K562 (cell line): ENCODE measurements around the gene SALL2. TPM values are rescaled to one million over a fixed set of nuclear protein-coding genes. Genes with fewer than 3 reads are reported as not detected.

Experiments used
- CBX1 ChIP-seq: sonication (generic); IDR thresholded peaks from 2 replicates; pipeline ENCODE4 v1.6.1; 2016; ENCODE audit warnings: antibody characterized with exemption, low read depth, mild to moderate bottlenecking
- CSDE1 ChIP-seq, 2 experiments: fragments of 450-650 bp; IDR thresholded peaks; 2 replicates each; pipeline ENCODE4 v1.6.1; 2016; ENCODE audit warnings: mild to moderate bottlenecking in 1 of 2
- FOXP1 ChIP-seq: sonication (generic); formaldehyde crosslinking; IDR thresholded peaks from 2 replicates; pipeline ENCODE4 v1.8.0; 2022; ENCODE audit warnings: mild to moderate bottlenecking, missing genetic modification reagents
- MLX ChIP-seq, 2 experiments: fragments of 450-650 bp in 1 of 2; sonication (generic) in 1 of 2; formaldehyde crosslinking; conservative IDR thresholded peaks; 2 replicates each; pipeline versions ENCODE4 v1.4.0 to v1.8.1; 2020 to 2022; ENCODE audit warnings: mild to moderate bottlenecking in 1 of 2, missing genetic modification reagents in 1 of 2
- PHTF2 ChIP-seq: fragments of 250-450 bp; sonication (Bioruptor Pico); IDR thresholded peaks from 2 replicates; pipeline ENCODE4 v1.5.0; 2021; ENCODE audit warnings: mild to moderate bottlenecking
- PRMT5 ChIP-seq: sonication (generic); formaldehyde crosslinking; IDR thresholded peaks from 2 replicates; pipeline ENCODE4 v1.5.0; 2020; ENCODE audit warnings: missing genetic modification reagents
- REST ChIP-seq, 2 experiments: fragments of 450-650 bp; formaldehyde crosslinking in 1 of 2; IDR thresholded peaks; 2 replicates each; pipeline versions ENCODE4 v1.4.0 to v1.6.1; 2014 to 2020; ENCODE audit warnings: mild to moderate bottlenecking in 2 of 2, borderline replicate concordance in 1 of 2, low read depth in 1 of 2
- TCF7L2 ChIP-seq: fragments of 150-350 bp; IDR thresholded peaks from 2 replicates; pipeline ENCODE4 v1.6.1; 2016; ENCODE audit warnings: low read depth, mild to moderate bottlenecking, low read length, moderate library complexity
- ZBTB26 ChIP-seq: fragments of 450-650 bp; formaldehyde crosslinking; IDR thresholded peaks from 2 replicates; pipeline ENCODE4 v1.4.0; 2022; ENCODE audit warnings: missing genetic modification characterization
- ZNF311 ChIP-seq: fragments of 250-450 bp; sonication (Bioruptor Pico); IDR thresholded peaks from 2 replicates; pipeline ENCODE4 v1.4.0; 2020; ENCODE audit warnings: mild to moderate bottlenecking, moderate library complexity
- ZNF830 ChIP-seq: fragments of 250-450 bp; sonication (Bioruptor Pico); IDR thresholded peaks from 2 replicates; pipeline ENCODE4 v1.5.0; 2021; ENCODE audit warnings: mild to moderate bottlenecking
- polyA plus RNA-seq, 8 experiments: library from polyadenylated mRNA; depleted of rRNA in 4 of 8; stranded (reverse) in 5 of 8; unstranded in 3 of 8; fragments of >200 nt; fragmentation: Nextera tagmentation in 2 of 8; fragmentation: Illumina TruSeq in 1 of 8; extraction: Ambion mirVana in 2 of 8; extraction: Trizol in 1 of 8; gene quantifications; 2 replicates each; pipeline versions ENCODE4 v1.2.1 to v1.2.3, GENCODE V29; 2011 to 2014; ENCODE audit warnings: inconsistent platforms in 1 of 8, missing spikeins in 1 of 8
- total RNA-seq, 7 experiments: library from RNA; depleted of rRNA in 6 of 7; stranded (reverse); fragments of >200 nt in 6 of 7; fragmentation: Illumina TruSeq in 2 of 7; extraction: Trizol in 2 of 7; gene quantifications; 2 replicates each; pipeline versions ENCODE4 v1.2.1 to v1.2.3, GENCODE V29; 2011 to 2021; ENCODE audit warnings: low replicate concordance in 1 of 7

The SALL2 gene
- total and polyA plus RNA-seq, 9 of the 15 experiments (the other 6 are each of a cell fraction or from before 2014, with no cell fraction given): 6.6 to 30.4 (median 12.9) TPM

GRCh38 chr14:21510735-21511657 lies 15.2 kb downstream of the SALL2 start, which contains the start of gene METTL3 (continued):
- TF ChIP-seq REST (IDR thresholded peaks at IDR 0.05; ENCODE audit: borderline replicate concordance) (no peak), REST (CRISPR knock-in tag; IDR thresholded peaks at IDR 0.05; ENCODE audit: low read depth) (no peak), CSDE1 (IDR thresholded peaks at IDR 0.05) (peak in 1 of 2 experiments; percentile 99; a peak in 2 of 4 replicates), ZNF830 (no peak), ZBTB26 (CRISPR knock-in tag) (no peak), PRMT5 (CRISPR knock-in tag) (no peak), TCF7L2 (no peak), PHTF2 (no peak), FOXP1 (CRISPR knock-in tag) (0 out of 2 replicates have a peak, but pooled peaks have one; percentile 73), CBX1 (no peak), MLX (CRISPR knock-in tag; conservative IDR thresholded peaks at IDR 0.05) (no peak), ZNF311 (no peak)
